ENCODE measurements around the gene MBP.

DNA sequence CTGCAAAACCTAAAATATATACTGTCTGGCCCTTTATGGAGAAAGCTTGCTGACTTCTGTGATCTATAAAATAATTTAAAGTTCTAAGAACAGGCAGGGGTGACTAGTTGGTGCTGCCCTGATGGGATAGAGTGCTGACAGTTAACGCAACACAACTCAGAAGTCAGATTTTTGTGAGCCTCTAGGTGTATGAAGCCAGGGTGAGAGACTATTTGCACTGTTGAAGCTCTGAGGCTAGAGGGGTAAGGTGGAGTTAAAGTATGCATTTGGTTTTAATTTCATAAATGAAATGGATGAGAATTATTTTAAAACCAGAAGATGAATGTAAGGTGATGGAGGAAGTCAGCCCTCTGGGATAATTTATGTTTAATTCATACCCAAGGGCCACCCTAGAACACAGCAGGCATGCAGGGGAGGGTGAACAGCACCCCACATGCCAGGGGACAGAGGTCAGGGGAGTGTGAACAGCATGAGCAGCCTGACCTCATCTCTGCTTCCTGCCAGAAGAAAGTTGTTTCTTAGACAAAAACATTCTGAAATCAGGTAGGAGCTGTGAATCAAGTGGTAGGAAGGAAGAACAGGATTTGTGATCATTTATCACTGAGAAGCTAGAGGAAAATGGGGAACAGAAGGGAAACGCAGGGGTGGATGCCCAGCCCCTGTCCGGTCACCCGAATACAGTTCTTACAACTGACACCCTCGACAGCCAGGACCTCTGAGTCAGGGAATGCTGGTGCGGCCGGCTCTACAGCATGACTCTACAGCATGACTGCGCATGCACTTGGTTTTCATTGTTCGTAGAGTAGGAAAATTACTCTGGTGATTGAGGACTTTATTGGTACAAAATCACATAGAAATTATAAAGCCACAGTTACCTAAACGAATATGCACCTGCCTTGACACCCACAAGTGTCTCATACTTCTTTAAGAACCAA, 93.1 kb downstream of the MBP start:
- TF ChIP-seq POLR2A (IDR thresholded peaks at IDR 0.05; ENCODE audit: low read depth, low read length), result no peak
- TF ChIP-seq, protein P1, sequence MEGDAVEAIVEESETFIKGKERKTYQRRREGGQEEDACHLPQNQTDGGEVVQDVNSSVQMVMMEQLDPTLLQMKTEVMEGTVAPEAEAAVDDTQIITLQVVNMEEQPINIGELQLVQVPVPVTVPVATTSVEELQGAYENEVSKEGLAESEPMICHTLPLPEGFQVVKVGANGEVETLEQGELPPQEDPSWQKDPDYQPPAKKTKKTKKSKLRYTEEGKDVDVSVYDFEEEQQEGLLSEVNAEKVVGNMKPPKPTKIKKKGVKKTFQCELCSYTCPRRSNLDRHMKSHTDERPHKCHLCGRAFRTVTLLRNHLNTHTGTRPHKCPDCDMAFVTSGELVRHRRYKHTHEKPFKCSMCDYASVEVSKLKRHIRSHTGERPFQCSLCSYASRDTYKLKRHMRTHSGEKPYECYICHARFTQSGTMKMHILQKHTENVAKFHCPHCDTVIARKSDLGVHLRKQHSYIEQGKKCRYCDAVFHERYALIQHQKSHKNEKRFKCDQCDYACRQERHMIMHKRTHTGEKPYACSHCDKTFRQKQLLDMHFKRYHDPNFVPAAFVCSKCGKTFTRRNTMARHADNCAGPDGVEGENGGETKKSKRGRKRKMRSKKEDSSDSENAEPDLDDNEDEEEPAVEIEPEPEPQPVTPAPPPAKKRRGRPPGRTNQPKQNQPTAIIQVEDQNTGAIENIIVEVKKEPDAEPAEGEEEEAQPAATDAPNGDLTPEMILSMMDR (conservative IDR thresholded peaks at IDR 0.05; ENCODE audit: low read depth, low read length), result no peak
- no peak for TF ChIP-seq BHLHE40 (IDR thresholded peaks at IDR 0.05; ENCODE audit: low read depth, low read length)
- TF ChIP-seq RAD21 (IDR thresholded peaks at IDR 0.05; ENCODE audit: low read length), result no peak
- no peak for TF ChIP-seq RFX5 (IDR thresholded peaks at IDR 0.05; ENCODE audit: low read depth, low read length)
- TF ChIP-seq CEBPB (IDR thresholded peaks at IDR 0.05; ENCODE audit: low read depth, low read length), result no peak
- TF ChIP-seq, protein P2, sequence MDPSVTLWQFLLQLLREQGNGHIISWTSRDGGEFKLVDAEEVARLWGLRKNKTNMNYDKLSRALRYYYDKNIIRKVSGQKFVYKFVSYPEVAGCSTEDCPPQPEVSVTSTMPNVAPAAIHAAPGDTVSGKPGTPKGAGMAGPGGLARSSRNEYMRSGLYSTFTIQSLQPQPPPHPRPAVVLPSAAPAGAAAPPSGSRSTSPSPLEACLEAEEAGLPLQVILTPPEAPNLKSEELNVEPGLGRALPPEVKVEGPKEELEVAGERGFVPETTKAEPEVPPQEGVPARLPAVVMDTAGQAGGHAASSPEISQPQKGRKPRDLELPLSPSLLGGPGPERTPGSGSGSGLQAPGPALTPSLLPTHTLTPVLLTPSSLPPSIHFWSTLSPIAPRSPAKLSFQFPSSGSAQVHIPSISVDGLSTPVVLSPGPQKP (IDR thresholded peaks at IDR 0.05; ENCODE audit: borderline replicate concordance, low read depth, low read length), result no peak
- TF ChIP-seq, protein P3, sequence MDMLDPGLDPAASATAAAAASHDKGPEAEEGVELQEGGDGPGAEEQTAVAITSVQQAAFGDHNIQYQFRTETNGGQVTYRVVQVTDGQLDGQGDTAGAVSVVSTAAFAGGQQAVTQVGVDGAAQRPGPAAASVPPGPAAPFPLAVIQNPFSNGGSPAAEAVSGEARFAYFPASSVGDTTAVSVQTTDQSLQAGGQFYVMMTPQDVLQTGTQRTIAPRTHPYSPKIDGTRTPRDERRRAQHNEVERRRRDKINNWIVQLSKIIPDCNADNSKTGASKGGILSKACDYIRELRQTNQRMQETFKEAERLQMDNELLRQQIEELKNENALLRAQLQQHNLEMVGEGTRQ (IDR thresholded peaks at IDR 0.05; ENCODE audit: low read depth, low read length), result no peak
- no peak for TF ChIP-seq SMC3 (IDR thresholded peaks at IDR 0.05; ENCODE audit: low read depth, low read length)
- TF ChIP-seq MXI1 (IDR thresholded peaks at IDR 0.05; ENCODE audit: borderline replicate concordance, low read depth, low read length), result no peak
- no peak for TF ChIP-seq FOS (IDR thresholded peaks at IDR 0.05; ENCODE audit: low read depth, low read length)
- no peak for TF ChIP-seq NFE2L2 (IDR thresholded peaks at IDR 0.05; ENCODE audit: low read depth, low read length)

All from IMR-90 (cell line).